Suprapubic skin (tissue), 4 donors: ENCODE measurements around the gene SLC6A18.

ENCODE experiments used
- EP300 ChIP-seq: sonication (generic); formaldehyde crosslinking; IDR thresholded peaks from one replicate; pipeline ENCODE4 v1.6.1; 2017; ENCODE audit warnings: antibody characterized with exemption
- POLR2AphosphoS5 ChIP-seq, 3 donors: sonication (generic); formaldehyde crosslinking; IDR thresholded peaks; one replicate each; pipeline ENCODE4 v1.6.1; 2017; ENCODE audit warnings: antibody characterized with exemption in 3 of 3
- TF ChIP-seq, protein P1 (sequence below), 2 donors: fragments of 200-600 bp in 1 of 2; fragments of 450-650 bp in 1 of 2; sonication (generic) in 1 of 2; IDR thresholded peaks; one replicate each; pipeline ENCODE4 v1.5.1; 2016 to 2019; ENCODE audit warnings: antibody characterized with exemption in 2 of 2, mild to moderate bottlenecking in 1 of 2, moderate library complexity in 1 of 2

GRCh38 chr5:1282131-1282992 is 57.2 kb downstream of the SLC6A18 start:
- TF ChIP-seq POLR2AphosphoS5 (IDR thresholded peaks at IDR 0.05) = no peak
- TF ChIP-seq, protein P1, sequence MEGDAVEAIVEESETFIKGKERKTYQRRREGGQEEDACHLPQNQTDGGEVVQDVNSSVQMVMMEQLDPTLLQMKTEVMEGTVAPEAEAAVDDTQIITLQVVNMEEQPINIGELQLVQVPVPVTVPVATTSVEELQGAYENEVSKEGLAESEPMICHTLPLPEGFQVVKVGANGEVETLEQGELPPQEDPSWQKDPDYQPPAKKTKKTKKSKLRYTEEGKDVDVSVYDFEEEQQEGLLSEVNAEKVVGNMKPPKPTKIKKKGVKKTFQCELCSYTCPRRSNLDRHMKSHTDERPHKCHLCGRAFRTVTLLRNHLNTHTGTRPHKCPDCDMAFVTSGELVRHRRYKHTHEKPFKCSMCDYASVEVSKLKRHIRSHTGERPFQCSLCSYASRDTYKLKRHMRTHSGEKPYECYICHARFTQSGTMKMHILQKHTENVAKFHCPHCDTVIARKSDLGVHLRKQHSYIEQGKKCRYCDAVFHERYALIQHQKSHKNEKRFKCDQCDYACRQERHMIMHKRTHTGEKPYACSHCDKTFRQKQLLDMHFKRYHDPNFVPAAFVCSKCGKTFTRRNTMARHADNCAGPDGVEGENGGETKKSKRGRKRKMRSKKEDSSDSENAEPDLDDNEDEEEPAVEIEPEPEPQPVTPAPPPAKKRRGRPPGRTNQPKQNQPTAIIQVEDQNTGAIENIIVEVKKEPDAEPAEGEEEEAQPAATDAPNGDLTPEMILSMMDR (IDR thresholded peaks at IDR 0.05) = no peak
- no peak for TF ChIP-seq EP300
